GM10248 (cell line): ENCODE measurements around the gene ADK.

Experiments
- CTCF ChIA-PET: fragments of 300-600 bp; sonication (Branson Sonifier 250); formaldehyde crosslinking; extraction: SDS; loops from one replicate; lab custom pipeline; 2021; ENCODE audit warnings: antibody characterized with exemption; lab: Yijun Ruan, JAX
- POLR2A ChIA-PET: fragments of 350-650 bp; sonication (Branson Sonifier 250); formaldehyde crosslinking; extraction: SDS; loops from one replicate; lab custom pipeline; 2020; ENCODE audit warnings: antibody characterized with exemption; lab: Yijun Ruan, JAX
- DNase-seq: peaks from one replicate; pipeline ENCODE4 v3.0.0; 2012; ENCODE audit errors: extremely low spot score
- TF ChIP-seq, protein P1 (sequence below): IDR thresholded peaks from 2 replicates; pipeline ENCODE4 v1.5.1; 2012; ENCODE audit warnings: mild to moderate bottlenecking, low read depth; ENCODE audit errors: extremely low read depth, missing control alignments, control extremely low read depth

The ADK gene

DNA sequence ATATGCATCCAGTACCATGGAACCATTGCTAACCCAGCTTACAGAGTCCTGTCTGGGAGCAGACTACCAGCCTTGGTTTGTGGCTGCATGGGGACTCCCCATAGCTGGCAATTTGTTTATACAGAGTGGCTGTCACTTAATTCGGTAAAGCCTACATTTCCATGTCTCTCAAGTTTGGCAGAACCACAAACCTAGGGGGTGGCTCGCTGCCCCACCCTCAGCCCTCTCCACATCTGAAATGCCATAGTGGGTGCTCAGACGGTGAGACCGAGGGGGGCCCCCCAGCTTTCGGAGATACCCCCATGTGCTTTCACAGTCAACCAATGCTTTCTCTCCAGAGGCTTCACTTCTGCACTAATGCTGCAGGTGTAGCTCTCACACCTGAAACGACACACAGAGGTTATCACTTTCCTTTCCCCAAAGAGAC, 599.8 kb downstream of the ADK start:
- ChIA-PET POLR2A (no interaction called here), CTCF (interaction anchor here (0.9 to 1.8 kb wide), 4 partner anchors 11 to 270 kb away, joined by 3 to 9 read pairs (median 4); no protein-coding TSS in a partner anchor)
- TF ChIP-seq, protein P1, sequence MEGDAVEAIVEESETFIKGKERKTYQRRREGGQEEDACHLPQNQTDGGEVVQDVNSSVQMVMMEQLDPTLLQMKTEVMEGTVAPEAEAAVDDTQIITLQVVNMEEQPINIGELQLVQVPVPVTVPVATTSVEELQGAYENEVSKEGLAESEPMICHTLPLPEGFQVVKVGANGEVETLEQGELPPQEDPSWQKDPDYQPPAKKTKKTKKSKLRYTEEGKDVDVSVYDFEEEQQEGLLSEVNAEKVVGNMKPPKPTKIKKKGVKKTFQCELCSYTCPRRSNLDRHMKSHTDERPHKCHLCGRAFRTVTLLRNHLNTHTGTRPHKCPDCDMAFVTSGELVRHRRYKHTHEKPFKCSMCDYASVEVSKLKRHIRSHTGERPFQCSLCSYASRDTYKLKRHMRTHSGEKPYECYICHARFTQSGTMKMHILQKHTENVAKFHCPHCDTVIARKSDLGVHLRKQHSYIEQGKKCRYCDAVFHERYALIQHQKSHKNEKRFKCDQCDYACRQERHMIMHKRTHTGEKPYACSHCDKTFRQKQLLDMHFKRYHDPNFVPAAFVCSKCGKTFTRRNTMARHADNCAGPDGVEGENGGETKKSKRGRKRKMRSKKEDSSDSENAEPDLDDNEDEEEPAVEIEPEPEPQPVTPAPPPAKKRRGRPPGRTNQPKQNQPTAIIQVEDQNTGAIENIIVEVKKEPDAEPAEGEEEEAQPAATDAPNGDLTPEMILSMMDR = no peak
- DNase-seq = peak; percentile 43

DNA sequence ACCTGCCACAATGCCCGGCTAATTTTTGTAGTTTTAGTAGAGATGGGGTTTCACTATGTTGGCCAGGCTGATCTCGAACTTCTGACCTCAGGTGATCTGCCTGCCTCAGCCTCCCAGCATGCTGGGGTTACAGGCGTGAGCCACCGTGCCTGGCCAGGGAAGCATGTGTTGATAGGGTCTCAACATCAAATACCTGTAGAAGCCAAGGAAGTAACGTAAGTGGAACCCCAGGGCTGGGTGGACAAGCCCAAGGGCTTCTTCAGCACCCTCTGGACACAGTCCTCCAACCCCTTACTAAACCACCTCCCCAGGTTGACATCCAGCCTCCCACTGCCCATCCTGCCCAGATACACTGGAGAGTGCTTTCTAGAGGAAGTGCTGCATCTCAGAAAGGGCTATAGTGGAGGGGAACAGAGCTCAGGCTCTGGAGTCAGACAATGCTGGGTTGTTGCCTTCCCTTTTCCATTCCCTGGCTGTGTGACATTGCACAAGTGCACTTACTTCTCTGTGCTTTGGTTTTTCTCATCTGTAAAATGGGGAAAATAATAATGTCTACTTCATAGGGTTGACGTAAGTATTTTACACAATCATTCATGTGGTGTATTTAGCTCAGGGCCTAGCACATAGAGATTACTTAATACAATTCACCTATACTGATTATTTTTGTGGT, 601.5 kb downstream of the ADK start:
- TF ChIP-seq, protein P1 = no peak
- ChIA-PET CTCF (interaction anchor here (1.3 kb wide), 1 partner anchor 300 kb away, joined by 3 read pairs; no protein-coding TSS in a partner anchor), POLR2A (no interaction called here)
- no peak for DNase-seq

DNA sequence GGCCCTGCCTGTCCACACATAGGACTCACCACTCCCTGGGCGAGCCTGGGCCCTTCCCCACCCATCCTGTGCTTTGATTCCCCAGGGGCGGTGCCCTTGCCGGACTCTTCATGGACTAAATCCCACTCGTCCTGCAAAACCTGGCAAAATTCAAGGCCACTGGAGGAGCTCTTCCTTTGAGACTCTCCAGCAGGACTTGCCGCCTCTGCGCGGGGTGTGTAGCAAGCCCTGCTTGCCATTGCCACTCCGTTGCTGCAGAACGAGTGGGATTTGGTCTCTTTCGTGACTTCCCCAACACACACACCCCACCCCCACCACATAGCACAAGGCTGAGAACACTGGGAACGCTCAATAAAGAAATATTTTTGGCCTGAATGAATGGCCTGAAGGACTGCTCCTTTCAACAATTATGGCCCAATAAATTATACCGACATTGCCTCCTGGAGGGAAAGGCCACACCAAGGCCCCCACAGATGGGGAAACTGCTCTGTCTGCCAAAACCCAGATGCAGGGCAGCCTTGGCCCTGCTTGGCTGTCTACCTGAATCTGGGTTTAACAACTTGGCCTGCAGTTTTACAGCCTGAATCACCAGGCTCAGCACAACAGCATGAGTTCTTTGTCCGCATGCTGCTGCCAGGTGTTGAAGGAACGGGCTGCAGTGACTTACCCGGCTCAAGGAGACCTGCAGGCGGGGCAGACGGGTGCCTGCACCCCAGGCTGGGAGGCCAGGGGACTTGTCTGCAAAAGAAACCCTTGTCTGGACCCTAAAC, 602.6 kb downstream of the ADK start:
- CTCF ChIA-PET = interaction anchor here (1.0 to 1.5 kb wide), 3 partner anchors 8 to 301 kb away, joined by 3 read pairs; no protein-coding TSS in a partner anchor
- POLR2A ChIA-PET = no interaction called here
- TF ChIP-seq, protein P1 = no peak
- DNase-seq = no peak

DNA sequence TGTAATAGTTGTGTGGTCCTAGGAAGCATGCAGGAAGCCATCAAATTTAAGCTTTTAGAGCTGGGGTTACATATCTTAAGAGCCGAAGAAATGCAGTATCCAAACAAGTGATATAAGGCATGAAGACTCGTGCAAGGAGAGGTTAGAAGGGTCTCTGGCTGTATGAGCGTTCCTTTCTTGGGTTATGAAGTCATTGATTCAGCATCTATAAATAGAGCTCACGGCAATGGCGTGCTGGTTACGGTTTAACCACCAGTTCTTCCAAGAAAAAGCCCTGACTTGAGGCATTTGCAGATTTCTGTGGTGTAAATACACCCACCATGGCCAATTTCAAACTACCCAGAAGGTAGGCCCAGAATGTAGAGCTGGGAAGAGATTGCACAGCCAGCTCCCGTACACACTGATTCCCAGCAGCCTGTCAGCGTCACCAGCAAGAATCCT, 603.4 kb downstream of the ADK start:
- TF ChIP-seq, protein P1 = no peak
- no peak for DNase-seq
- ChIA-PET POLR2A (no interaction called here), CTCF (interaction anchor here (0.8 to 1.5 kb wide), 3 partner anchors 9 to 25 kb away, joined by 3 read pairs; no protein-coding TSS in a partner anchor)

DNA sequence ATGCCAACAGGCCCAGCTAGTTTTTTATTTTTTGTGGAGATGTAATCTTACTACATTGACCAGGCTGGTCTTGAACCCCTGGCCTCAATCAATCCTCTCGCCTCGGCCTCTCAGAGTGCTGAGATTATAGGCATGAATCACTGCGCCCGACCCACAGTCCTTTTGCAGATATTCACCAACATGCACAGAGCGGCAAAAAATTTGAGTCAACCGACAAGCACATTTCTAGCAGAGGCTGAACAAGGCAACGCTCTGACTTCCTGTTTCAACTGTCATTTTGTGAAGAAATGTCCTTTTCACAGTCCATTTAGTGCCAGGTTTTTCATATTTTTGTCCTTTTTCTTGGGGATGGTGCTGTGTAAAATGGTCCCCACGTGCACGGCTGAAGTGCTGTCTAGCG, 604.3 kb downstream of the ADK start:
- TF ChIP-seq, protein P1 = no peak
- CTCF ChIA-PET = interaction anchor here (1.2 to 1.5 kb wide), 3 partner anchors 16 to 71 kb away, joined by 3 to 4 read pairs (median 3); no protein-coding TSS in a partner anchor
- no peak for DNase-seq
- POLR2A ChIA-PET = no interaction called here
